GM18511 (cell line): ENCODE results near the gene SLC39A8.
"Not testable (repeated sequence)": the region's sequence is repeated elsewhere in the genome, so short reads cannot be mapped to it uniquely, and the experiment has no call there.

Experiments
- ATAC-seq: cut with Tn5 transposase; IDR thresholded peaks from one replicate; pipeline ENCODE4 v1.9.1; 2021; ENCODE audit warnings: mild to moderate bottlenecking, moderate library complexity; ENCODE audit not compliant: unreplicated experiment

The SLC39A8 gene

DNA sequence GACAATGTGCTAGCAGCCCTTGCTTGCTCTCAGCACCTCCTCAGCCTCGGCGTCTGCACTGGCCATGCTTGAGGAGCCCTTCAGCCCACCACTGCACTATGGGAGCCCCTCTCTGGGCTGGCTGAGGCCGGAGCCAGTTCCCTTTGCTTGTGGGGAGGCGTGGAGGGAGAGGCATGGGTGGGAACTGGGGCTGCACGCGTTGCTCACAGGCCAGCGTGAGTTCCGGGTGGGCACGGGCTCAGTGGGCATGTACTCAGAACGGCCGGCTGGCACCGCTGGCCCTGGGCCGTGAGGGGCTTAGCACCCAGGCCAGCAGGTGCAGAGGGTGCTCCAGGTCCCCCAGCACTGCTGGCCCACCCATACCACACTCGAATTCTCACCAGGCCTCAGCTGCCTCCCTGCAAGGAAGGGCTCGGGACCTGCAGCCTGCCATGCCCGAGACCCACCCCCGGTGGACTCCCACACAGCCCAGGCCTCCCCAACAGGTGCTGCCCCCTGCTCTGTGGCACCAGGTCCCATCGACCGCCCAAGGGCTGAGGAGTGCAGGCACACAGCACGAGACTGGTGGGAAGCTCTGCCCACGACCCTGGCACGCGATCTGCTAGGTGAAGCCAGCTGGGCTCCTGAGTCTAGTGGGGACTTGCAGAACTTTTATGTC is 100.3 kb downstream of the SLC39A8 start:
- no peak for ATAC-seq

DNA sequence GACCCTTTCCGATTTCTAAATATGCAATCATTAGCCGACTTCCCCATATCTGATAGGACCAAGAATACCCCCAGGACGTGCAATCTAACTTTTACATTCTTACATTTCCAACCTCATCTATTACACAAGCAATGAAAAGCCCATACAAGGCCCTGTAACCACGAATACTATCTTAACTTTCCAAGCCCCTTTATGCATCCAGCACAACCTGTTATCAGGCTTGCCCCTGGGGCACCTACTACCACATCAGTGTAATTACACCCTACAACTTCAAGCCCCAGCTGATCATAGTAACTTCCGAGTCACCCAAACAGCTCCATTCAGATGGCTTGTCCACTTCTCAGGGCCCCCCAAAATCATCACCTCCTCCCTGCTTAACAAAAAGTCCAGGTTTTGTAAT is 102.0 kb downstream of the SLC39A8 start:
- ATAC-seq = not testable (repeated sequence)

DNA sequence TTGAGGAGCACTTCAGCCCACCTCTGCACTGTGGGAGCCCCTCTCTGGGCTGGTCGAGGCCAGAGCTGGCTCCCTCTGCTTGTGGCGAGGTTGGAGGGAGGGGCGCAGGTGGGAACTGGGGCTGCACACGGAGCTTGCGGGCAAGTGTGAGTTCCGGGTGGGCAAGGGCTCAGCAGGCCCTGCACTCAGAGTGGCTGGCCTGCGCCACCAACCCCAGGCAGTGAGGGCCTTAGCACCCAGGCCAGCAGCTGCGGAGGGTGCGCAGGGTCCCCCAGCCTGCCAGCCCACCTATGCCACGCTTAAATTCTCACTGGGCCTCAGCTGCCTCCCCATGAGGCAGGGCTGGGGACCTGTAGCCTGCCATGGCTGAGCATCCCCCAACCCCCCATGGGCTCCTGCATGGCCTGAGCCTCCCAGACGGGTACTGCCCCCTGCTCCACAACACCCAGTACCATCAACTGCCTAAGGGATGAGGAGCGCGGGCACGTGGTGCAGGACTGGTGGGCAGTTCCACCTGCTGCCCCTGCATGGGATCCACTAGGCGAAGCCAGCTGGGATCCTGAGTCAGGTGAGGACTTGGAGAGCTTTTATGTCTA is 110.9 kb downstream of the SLC39A8 start:
- ATAC-seq = no peak

DNA sequence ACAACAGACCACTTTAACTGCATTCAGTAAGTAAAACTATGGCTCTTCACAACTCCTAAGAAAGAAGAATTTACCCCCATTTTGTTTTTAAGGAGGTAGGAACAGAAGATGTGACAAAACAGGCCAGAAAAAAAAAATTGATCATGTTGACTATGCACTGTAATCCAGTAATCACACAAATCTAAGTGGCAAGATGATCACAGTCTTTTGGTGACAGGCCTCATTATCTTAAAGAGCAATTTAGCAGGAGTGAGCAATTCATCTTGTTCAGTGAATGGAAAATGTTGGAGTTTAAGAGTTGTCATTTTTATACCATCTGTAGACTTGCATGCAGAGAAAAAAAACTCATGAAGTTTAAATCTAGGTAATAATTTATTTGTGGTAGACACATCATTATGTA is 115.1 kb downstream of the SLC39A8 start:
- ATAC-seq = no peak

DNA sequence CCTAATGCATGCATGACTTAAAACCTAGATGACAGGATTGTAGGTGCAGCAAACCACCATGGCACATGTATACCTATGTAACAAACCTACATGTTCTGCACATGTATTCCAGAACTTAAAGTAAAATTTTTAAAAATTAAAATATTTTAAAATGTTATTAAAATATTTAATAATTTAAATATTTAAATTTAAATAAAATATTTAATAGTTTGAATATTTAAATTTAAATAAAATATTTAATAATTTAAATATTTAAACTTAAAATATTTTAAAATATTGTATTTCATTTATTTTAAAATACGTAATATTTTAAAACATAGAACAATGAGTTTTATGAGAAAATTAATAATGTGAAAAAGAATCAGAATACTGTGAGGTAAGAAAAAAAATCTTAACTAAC is 117.9 kb downstream of the SLC39A8 start:
- ATAC-seq = no peak

DNA sequence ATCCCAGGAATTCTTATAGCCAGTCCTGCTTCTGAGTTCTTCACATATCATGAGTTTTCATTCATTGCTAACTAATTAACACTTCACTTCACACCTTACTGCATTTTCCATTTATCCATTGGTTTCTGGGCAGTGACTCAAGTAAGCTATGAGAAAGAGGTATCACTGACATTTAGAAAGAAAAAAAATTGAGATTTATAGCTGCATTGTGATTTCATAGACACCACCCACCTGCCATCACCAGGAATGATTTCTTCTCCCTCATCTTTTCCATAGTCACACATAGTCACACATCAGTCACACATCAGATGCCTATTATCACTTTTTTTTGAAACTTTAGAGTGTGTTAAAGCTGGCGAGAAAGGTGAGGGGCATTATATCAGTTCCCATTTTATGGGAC is 121.8 kb downstream of the SLC39A8 start:
- no peak for ATAC-seq

DNA sequence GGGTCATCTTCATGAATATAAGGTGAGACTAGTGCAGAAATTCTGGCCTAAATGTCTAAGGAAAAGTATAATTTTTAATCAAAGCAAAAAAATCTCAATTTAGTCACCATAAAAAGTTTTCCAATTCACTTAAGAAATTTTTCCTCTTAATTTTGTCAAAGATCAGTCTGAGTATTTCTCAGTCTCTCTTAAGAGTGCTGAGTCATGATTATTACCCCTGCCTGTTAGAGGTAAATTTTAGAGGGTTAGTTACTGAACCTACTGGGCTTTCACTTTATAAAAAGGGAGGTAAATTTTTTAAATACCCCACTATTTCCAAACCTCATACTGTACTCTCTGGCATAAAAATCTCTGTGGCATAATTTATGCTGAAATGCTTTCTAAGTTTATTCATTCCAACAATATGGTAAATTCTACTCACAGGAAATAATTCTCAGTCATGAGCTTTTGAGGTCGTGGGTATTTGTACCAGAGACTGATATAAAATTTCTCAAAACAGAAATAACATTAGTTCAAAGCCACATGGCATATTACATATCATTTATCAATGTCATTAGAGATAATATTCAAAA is 122.4 kb downstream of the SLC39A8 start:
- no peak for ATAC-seq

DNA sequence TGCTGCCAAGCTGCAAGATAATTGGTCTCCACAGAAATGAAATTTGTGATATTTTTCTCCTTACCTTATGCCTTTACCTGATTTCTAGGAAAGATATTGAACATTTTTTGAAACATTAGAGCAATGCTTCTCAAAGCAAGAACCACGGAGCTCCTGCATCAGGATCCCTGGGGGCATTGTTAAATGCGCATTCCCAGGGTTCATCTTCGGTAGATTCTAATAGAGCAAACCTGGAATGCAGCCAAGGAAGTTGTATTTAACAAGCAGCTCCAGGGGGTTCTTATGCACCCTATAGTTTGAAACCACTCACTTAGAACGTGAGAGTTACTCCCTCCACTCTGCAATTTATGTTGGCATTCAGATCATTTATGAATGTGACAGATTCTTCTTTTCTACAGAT is 126.2 kb downstream of the SLC39A8 start:
- no peak for ATAC-seq

DNA sequence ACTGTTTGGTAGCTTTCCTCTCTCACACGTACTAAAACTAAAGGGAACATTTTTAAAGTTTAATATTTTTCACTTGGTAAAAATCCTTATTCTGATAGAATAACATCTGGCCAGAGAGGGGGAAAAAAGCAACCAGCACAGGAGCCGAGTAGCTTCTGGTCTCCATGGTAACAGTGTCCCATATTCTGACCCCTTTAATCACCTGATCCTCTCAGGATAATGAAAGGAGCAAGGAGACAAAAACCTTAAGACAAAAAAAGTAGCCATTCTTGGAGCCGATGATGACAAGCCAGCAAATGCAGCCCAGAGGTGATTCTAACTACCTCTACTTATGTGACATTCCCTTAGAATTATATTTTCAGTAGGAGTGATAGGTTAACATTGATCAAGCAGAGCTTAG is 126.6 kb downstream of the SLC39A8 start:
- no peak for ATAC-seq

DNA sequence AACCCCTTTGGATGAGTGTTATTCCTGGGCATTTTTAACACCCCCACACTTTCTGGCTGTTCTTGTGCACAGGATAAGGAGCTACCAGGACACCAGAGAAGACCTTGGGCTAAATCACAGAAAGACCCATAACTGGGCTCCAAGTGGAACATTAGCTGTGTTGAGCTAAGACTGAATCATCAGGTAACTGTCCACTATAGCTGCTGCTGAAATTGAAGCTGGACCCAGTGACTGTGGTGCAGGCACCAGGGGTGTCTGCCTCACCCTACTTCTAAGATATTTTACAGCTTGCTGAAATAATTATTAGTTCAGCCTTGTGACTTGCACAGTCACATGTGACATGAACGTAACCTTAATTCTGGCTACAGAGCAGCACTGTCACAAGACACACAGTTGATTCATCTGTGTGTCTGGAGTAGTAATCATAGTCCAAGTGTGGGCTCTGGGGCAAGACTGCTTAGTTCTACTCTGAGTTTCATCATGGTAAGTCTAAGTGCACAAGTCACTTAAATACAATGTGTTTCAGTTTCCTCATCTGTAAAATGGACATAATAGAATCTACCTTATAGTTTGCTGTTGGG is 127.4 kb downstream of the SLC39A8 start:
- ATAC-seq = no peak

DNA sequence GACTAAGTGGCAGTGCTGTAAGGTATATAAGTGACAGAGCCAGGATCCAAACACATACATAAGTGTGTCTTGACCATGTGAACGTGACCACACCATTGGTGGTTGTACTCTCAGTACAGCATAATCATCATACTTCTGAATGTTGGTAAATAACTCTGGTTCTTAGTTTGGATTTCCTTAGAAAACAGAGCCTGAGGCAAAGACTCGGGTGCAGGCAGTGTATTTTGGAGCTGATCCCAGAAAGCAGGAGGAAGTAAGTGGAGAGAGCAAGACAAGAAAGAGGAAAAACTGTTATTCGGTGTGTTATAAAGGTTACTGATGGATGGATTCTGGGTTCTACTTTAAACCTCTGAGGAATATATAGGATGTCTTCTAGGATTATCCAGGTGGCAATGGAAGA is 127.9 kb downstream of the SLC39A8 start:
- ATAC-seq = no peak

DNA sequence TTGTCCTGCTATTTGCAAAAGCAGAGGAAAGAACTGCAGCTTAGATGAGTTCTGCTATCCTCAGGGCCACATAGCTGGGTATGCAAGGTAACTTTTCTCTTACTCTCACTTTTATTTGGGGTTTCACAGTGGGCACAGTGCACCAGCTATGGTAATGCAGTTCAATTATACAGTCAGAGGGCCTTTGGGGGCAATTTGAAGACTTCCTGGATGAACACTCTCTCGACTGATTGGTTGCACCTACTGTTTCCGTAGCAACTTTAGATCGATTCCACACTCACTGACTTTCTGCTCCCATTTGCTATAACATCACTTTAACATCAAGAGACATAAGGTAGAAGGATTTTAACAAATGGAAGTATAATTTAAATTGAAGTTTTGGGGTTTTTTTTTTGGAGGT is 128.6 kb downstream of the SLC39A8 start:
- no peak for ATAC-seq

DNA sequence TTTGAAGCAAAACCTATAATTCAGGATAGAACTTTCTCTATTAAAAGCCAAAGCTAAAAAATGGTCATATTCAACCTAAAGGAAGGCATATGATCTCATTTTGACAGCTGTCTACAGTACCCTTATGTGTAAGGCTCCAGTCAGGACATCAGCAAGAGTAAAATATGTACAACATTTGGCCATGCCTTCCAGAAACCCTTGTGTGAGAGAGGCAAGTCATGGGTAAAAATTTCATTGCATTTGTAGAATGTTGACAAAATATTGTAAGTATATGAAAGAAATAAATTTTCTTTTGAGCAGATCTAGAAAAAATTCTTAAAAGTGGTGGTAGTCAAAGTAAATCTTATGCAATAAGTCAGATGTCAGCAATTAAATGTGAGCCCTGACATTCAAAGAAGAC is 132.3 kb downstream of the SLC39A8 start:
- ATAC-seq = no peak
